GM10248 (cell line): ENCODE data around the gene ZDHHC19.
"Not testable (repeated sequence)": the region's sequence is repeated elsewhere in the genome, so short reads cannot be mapped to it uniquely, and the experiment has no call there.

Experiments used
- CTCF ChIA-PET: fragments of 300-600 bp; sonication (Branson Sonifier 250); formaldehyde crosslinking; extraction: SDS; loops from one replicate; lab custom pipeline; 2021; ENCODE audit warnings: antibody characterized with exemption; lab: Yijun Ruan, JAX
- POLR2A ChIA-PET: fragments of 350-650 bp; sonication (Branson Sonifier 250); formaldehyde crosslinking; extraction: SDS; loops from one replicate; lab custom pipeline; 2020; ENCODE audit warnings: antibody characterized with exemption; lab: Yijun Ruan, JAX
- DNase-seq: peaks from one replicate; pipeline ENCODE4 v3.0.0; 2012; ENCODE audit errors: extremely low spot score
- CTCF ChIP-seq: IDR thresholded peaks from 2 replicates; pipeline ENCODE4 v1.5.1; 2012; ENCODE audit warnings: mild to moderate bottlenecking, low read depth; ENCODE audit errors: extremely low read depth, missing control alignments, control extremely low read depth

ZDHHC19 gene

GRCh38 chr3:196216089-196216564 is 4.9 kb upstream of the ZDHHC19 start, which contains the start of gene SLC51A:
Gene SLC51A (plus strand): TSS chr3:196216534. CDS start chr3:196216713, 179 bp downstream.
- ChIA-PET CTCF (interaction anchor here (0.8 kb wide), 1 partner anchor 20 kb away, joined by 3 read pairs; no protein-coding TSS in a partner anchor), POLR2A (interaction anchor here (0.6 kb wide), 1 partner anchor 11 kb away, joined by 4 read pairs; no protein-coding TSS in a partner anchor)
- TF ChIP-seq CTCF: no peak
- DNase-seq: no peak

GRCh38 chr3:196215493-196216020 is 4.4 kb upstream of the ZDHHC19 start:
- DNase-seq: no peak
- ChIA-PET POLR2A (interaction anchor here (0.6 kb wide), 1 partner anchor 11 kb away, joined by 4 read pairs; no protein-coding TSS in a partner anchor), CTCF (interaction anchor here (0.8 to 1.6 kb wide), 2 partner anchors 19 kb away, joined by 3 to 4 read pairs; no protein-coding TSS in a partner anchor)
- no peak for TF ChIP-seq CTCF

- no peak for DNase-seq
- POLR2A ChIA-PET: no interaction called here
- CTCF ChIA-PET: interaction anchor here (1.6 kb wide), 1 partner anchor 20 kb away, joined by 4 read pairs; no protein-coding TSS in a partner anchor
- no peak for TF ChIP-seq CTCF
These were observed 3.7 kb upstream of the ZDHHC19 start for GRCh38 chr3:196214783-196215441.

- DNase-seq: not testable (repeated sequence)
These were observed 1.1 kb downstream of the ZDHHC19 start for GRCh38 chr3:196209944-196210672.

GRCh38 chr3:196208942-196209695 is 2.1 kb downstream of the ZDHHC19 start:
- ChIA-PET POLR2A (no interaction called here), CTCF (interaction anchor here (1.5 kb wide), 1 partner anchor 12 kb away, joined by 3 read pairs; no protein-coding TSS in a partner anchor)
- no peak for DNase-seq
- no peak for TF ChIP-seq CTCF

More at GRCh38 chr3:196209944-196210672, 1.1 kb downstream of the ZDHHC19 start:
- POLR2A ChIA-PET: not testable (repeated sequence)
- CTCF ChIA-PET: interaction anchor here (1.5 kb wide), 1 partner anchor 13 kb away, joined by 3 read pairs; no protein-coding TSS in a partner anchor

GRCh38 chr3:196207833-196208607 is 3.2 kb downstream of the ZDHHC19 start:
- ChIA-PET CTCF (interaction anchor here (1.6 kb wide), 1 partner anchor 139 kb away, joined by 6 read pairs; no protein-coding TSS in a partner anchor), POLR2A (no interaction called here)
- DNase-seq: peak; percentile 90
- no peak for TF ChIP-seq CTCF
